ENCODE results near the gene C19orf38.
A peak's percentile ranks its signal among the peaks of the same experiment; 100 is the strongest.
"Not testable (repeated sequence)": the region's sequence is repeated elsewhere in the genome, so short reads cannot be mapped to it uniquely, and the experiment has no call there.

The C19orf38 gene

DNA sequence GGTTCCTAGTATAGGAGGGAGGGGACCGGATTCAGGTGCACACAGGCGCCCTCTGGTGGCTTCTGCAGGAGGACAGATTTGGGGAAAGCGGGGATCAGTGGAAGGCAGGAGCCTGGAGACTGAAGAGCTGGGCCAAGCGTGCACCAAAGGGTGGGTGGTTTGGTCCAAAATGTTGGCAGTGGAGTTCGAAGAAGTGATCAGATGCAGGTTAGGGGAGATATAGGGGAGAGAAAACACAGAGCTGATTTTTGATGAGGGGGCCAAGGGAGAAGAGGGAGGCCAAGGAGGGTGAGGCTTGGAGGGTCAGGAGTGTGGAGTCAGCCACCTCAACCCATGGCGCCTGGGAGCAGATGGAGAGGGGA is 16.3 kb downstream of the C19orf38 start:
- no peak for TF ChIP-seq REST (IDR thresholded peaks at IDR 0.05; ENCODE audit: insufficient replicate concordance, low read depth)
- TF ChIP-seq CTCF (IDR thresholded peaks at IDR 0.05; ENCODE audit: insufficient read depth, low read length) = peak; percentile 95
- no peak for TF ChIP-seq GABPA (IDR thresholded peaks at IDR 0.05; ENCODE audit: low read depth)
- no peaks in the 10 kb centered on the region for H3K27me3 ChIP-seq (ENCODE audit: insufficient read depth, poor library complexity, severe bottlenecking)
- no peak overlapping the region for H3K27ac ChIP-seq (replicated peaks)
- DNase-seq (ENCODE audit: low read depth in 1 of 2, low spot score in 1 of 2) = peak in 1 of 2 experiments; percentile 80
- H3K4me3 ChIP-seq (replicated peaks; ENCODE audit: insufficient read depth, low read length) = no peak overlapping the region

DNA sequence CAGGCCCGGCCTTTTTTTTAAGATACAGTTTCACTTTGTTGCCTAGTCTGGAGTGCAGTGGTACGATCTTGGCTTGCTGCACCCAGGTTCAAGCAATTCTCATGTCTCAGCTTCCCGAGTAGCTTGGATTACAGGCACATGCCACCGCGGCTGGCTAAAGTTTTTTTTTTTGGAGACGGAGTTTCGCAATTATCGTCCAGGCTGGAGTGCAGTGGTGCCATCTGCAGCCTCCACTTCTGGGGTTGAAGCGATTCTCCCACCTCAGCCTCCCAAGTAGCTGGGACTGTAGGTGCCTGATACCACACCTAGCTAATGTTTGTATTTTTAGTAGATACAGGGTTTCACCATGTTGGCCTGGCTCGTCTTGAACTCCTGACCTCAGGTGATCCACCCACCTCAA is 18.3 kb downstream of the C19orf38 start:
- DNase-seq (ENCODE audit: low read depth in 1 of 2, low spot score in 1 of 2) = no peak
- Histone ChIP-seq H3K4me3 (replicated peaks; ENCODE audit: insufficient read depth, low read length) (no peak overlapping the region), H3K27ac (replicated peaks) (no peak overlapping the region), H3K27me3 (ENCODE audit: insufficient read depth, poor library complexity, severe bottlenecking) (no peaks in the 10 kb centered on the region)
- TF ChIP-seq SPI1 (IDR thresholded peaks at IDR 0.05; ENCODE audit: borderline replicate concordance, low read depth) = no peak
- TF ChIP-seq REST (IDR thresholded peaks at IDR 0.05; ENCODE audit: insufficient replicate concordance, low read depth) = no peak
- TF ChIP-seq POLR2AphosphoS5 (IDR thresholded peaks at IDR 0.05; ENCODE audit: low read depth) = no peak
- TF ChIP-seq CTCF (IDR thresholded peaks at IDR 0.05; ENCODE audit: insufficient read depth, low read length) = no peak
- TF ChIP-seq GABPA (IDR thresholded peaks at IDR 0.05; ENCODE audit: low read depth) = no peak

- H3K27ac ChIP-seq (replicated peaks) = no peak overlapping the region
- no peak for TF ChIP-seq REST (IDR thresholded peaks at IDR 0.05; ENCODE audit: insufficient replicate concordance, low read depth)
- TF ChIP-seq SPI1 (IDR thresholded peaks at IDR 0.05; ENCODE audit: borderline replicate concordance, low read depth) = no peak
- TF ChIP-seq POLR2AphosphoS5 (IDR thresholded peaks at IDR 0.05; ENCODE audit: low read depth) = no peak
- TF ChIP-seq CTCF (IDR thresholded peaks at IDR 0.05; ENCODE audit: insufficient read depth, low read length) = no peak
- no peak for TF ChIP-seq GABPA (IDR thresholded peaks at IDR 0.05; ENCODE audit: low read depth)
- no peaks in the 10 kb centered on the region for H3K27me3 ChIP-seq (ENCODE audit: insufficient read depth, poor library complexity, severe bottlenecking)
- no peak for DNase-seq (ENCODE audit: low read depth in 1 of 2, low spot score in 1 of 2)
- H3K4me3 ChIP-seq (replicated peaks; ENCODE audit: insufficient read depth, low read length) = no peak overlapping the region
Measured at GRCh38 chr19:10868872-10869547, 20.8 kb downstream of the C19orf38 start.

GRCh38 chr19:10869872-10870311 is 21.7 kb downstream of the C19orf38 start:
- not testable (repeated sequence) for H3K27me3 ChIP-seq (ENCODE audit: insufficient read depth, poor library complexity, severe bottlenecking); DNase-seq (ENCODE audit: low read depth in 1 of 2, low spot score in 1 of 2); H3K27ac ChIP-seq (replicated peaks); H3K4me3 ChIP-seq (replicated peaks; ENCODE audit: insufficient read depth, low read length)

Data from HL-60 (cell line).